Suppressor macrophage treated with lipopolysaccharide for 4 hours (primary cell): Measurements from ENCODE around the gene DOK4.

Experiments
- DNase-seq: peaks from one replicate; pipeline ENCODE4 v3.0.0-alpha.2; 2020

Gene DOK4

DNA sequence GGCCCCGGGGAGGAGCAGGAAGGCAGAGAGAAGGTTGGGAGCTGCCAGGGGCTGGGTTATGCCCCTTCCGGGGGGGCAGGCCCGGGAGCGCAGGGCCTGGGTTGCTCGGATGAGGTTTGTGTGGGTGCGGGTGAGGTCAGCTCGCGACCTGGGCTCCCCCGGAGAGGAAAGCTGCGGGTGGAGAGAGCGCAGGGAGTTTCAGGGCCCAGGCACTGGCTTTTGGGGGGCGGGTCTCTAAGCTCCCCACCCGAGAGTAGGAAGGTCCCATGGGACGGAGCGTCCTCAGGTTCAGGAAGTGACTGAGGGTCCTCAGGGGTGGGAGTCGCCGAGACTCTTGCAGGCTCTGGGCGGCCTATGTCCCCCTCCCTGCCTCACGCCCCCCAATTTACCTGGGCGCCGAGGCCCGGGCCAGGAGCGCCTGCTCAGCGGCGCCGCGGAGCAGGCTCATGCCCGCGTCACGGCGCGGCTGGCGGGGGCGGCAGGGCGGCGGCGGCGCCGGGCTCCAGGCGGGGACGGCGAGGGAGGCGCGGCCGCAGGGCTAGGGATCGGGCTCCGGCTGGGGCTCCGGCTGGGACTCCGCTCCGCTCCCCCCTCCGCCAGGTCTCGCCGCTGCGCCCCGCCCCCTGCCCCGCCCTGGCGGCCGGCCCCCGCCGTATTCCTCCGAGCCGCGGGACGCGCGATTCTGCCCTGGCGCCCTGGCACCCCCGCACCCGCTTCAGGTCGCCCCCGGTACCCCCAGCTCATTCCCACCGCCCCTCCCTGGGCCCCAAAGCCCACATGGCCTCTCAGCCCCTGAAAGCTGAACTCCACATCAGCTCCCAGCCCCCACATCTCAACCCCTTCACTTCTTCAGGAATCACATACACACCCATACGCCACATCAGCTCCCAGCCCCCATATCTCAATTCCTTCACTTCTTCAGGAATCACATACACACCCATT is at the start of gene DOK4:
Gene DOK4 (minus strand): TSS at position 578 of the 942 bp plus-strand sequence. CDS start 6,986 bp downstream, outside the sequence.
- DNase-seq: peak; percentile 71

DNA sequence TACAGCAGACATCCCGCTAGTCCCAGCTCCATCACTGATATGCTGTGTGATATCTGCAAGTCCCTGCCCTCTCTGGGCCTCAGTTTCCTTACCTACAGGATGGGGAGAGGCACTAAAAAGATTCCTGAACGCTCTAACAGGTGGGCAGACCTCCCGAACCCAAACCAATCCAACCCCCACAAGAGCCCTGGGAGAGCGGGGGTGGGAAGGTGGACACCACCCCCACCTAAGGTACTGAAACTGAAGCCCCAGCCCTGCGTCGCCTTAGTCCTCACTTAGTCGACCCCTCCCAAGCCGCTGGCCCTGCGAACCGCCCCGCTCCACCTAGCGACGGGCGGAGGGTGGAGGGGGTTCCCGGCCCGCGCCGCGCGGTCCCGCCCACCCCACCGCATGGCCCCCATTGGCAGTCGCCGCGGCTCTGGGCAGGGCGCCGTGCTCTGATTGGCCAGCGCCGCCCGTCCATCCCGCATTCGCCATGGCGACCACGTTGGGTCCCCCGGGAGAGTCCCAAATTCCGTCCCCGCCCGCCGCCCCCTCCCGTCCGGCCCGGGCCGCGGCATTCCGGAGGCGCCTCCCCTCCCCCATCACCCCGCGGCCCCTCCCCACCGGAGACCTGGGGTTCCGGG is 49.5 kb upstream of the DOK4 start:
- DNase-seq: peak; percentile 75

- no peak for DNase-seq
Measured at GRCh38 chr16:57534881-57535658, 48.8 kb upstream of the DOK4 start.

- DNase-seq: no peak
Measured at GRCh38 chr16:57534337-57534880, 48.1 kb upstream of the DOK4 start.

DNA sequence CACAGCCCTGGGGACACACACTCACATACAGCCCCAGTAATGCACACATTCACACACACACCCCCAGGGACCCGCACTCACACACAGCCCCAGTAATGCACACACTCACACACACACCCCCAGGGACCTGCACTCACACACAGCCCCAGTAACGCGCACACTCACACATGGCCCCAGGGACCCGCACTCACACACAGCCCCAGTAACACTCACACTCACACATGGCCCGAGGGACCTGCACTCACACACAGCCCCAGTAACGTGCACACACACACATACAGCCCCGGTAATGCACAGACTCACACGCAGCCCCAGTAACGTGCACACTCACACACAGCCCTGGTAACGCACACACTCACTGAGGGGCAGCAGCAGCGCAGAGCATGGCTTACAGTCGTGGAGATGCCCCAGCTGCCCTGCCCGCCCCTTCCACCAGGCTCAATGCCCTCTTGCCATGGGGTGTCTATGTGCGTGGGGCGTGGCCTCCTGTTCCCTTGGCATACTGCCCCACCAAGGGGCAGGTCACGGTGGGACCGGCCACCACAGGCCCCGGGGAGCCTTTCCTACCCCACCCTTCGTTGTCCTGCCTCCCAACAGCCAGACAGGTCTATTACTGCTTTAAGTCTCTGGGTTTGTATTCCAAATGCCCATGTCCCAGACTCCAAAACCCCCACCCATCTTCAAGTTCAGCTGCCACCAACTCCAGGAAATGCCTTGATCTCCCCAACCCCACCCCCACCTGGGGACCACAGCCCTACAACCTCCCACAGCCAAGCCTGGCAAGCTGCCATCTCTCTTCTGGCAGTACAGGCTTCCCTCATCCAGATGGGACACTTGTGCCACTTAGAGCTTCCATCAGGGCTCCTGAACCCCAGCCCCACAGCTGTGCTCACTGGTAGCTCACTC is 47.4 kb upstream of the DOK4 start:
- no peak for DNase-seq

GRCh38 chr16:57532266-57532625 is 46.0 kb upstream of the DOK4 start:
- no peak for DNase-seq

GRCh38 chr16:57531635-57532265 is 45.5 kb upstream of the DOK4 start:
- DNase-seq: no peak

GRCh38 chr16:57531253-57531575 is 44.9 kb upstream of the DOK4 start:
- DNase-seq: peak; percentile 30

GRCh38 chr16:57530522-57531252 is 44.4 kb upstream of the DOK4 start:
- no peak for DNase-seq

DNA sequence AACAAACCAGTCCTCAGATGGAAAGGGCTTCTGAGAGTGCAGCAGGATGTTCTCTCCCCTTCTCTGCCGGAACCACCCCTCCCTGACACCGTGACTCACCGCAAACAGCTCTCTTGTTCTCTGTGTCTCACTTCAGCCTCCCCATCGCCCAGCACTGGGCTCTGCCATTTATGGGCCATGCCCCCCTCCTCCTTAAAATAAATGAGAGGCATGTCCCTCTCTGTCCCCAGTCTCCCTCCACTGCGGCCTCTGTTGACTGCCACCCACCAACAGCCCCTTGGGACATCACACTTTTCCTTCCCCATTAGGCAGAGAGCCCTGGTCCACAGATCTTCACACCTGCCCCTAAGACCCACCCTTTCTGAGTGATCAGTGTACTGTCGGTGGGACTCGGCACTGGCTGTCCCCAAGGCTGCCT is 43.8 kb upstream of the DOK4 start:
- peak; percentile 27 for DNase-seq

DNA sequence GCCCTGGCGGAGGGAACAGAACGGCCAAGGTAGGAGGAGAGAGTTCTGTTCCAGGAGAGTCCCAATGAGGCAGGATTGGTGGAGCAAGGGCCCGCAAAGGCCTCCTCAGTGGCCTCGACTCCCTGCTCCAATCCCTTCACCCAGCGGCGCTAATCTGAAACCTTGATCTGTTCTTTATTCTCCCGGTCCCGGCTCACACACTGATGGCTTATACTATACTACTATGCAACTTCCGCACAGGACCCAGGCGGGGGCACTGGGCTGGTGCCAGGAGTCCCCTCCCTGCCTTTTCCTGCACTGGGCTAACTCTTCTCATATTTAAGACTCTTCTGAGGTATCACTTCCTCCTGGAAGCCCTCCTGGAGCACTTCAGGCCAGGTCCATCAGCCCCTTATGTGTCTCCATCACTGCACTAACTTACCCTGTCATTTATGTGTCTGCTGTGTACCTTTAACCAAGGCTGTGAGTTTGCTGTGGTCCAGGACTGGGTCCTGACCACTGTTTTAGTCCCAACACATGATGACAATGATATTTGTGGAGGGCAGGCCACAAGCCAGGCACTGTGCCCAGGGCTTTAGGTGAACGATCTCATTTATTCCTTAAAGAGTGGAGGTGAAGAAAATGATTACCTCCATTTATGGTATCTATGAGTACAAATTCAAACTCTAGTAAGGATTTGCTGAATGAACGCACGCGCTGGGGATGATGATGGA is 43.3 kb upstream of the DOK4 start:
- no peak for DNase-seq

DNA sequence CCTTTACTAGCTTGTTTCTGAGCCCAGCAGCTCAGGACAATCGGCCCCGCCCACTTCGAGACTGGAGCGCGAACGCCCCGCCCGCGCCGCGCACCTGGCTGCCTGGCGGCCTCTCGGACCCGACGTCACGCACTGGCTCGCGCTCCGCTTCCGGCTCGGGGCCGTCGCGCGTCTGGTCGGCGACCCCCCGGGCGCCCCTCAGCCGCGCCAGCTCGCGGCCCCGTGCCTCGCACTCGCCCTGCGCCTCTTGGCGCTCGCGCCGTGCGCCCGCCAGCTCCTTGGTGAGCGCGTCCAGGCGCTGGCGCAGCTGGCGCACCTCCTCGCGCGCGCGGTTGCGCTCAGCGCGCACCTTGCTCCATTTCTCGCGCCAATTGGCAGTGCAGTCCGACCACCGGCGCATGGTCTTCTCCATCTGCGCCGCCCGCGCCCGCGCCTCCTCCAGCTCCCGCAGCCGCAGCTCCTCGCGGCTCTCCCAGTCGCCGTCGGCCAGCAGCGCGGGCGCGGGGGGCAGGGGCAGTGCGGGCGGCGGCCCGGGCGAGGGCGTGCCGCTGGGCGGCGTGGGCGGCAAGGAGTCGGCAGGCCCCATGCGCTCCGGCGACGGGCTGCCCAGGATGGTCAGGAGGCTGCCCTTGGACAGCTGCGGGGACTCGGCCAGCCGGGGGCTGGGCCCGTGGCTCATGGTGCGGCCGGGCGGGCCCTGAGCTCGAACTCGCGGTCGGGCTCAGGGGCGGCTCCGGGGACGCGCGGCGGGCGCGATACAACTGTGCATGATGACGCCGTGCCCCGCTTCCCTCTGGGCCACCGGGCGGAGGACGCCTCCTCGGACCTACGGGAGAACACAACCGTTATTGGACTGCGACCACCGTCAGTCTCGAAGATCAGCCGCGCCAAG is 42.5 kb upstream of the DOK4 start:
- no peak for DNase-seq

GRCh38 chr16:57527610-57528360 is 41.5 kb upstream of the DOK4 start:
- no peak for DNase-seq

- DNase-seq: no peak
Measured at GRCh38 chr16:57527027-57527426, 40.7 kb upstream of the DOK4 start.

- no peak for DNase-seq
Measured at GRCh38 chr16:57526498-57526897, 40.2 kb upstream of the DOK4 start.

GRCh38 chr16:57525761-57526160 is 39.5 kb upstream of the DOK4 start:
- no peak for DNase-seq

DNA sequence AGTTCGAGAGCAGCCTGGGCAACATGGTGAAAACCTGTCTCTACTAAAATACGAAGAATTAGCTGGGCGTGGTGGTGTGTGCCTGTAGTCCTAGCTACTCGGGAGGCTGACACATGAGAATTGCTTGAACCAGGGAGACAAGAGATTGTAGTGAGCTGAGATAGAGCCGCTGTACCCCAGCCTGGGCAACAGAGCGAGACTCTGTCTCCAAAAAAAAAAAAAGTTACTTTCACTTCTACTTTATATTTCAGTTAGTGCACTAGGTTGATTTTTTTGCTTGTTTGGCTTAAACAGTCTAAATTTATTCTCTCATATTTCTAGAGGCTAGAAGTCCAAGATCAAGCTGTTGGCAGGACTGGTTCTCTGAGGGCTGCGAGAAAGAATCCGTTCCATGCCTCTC is 36.7 kb upstream of the DOK4 start:
- no peak for DNase-seq

DNA sequence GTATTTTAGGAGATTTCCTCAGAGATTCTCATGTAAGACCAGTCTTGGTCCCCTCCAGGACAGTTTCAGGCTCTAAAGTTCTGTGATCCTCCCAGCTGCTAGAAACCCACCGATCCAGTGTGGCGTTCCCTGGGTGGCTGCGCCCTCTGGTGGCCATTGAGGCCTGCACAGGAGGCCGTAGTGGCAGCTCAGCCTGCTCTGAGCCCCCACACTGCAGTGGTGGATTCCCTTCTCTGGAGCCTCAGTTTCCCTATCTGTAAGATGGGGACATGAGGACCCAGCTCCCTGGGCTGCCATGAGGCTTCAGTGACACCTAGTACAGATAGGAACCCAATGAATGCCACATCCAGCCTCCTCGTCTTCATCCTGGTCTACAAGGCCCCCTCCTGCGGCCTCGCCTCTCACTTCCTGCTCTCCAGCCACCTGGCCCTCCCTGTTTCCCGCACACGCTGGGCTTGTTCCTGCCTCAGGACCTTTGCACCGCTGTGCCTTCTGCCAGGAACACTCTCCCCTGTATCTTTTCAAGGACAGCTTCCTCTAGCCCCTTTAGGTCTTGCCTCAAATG is 33.6 kb upstream of the DOK4 start:
- peak; percentile 84 for DNase-seq
